Measurements from ENCODE around the gene GALR2.
"Not testable (repeated sequence)": the region's sequence is repeated elsewhere in the genome, so short reads cannot be mapped to it uniquely, and the experiment has no call there.

GALR2 gene

DNA sequence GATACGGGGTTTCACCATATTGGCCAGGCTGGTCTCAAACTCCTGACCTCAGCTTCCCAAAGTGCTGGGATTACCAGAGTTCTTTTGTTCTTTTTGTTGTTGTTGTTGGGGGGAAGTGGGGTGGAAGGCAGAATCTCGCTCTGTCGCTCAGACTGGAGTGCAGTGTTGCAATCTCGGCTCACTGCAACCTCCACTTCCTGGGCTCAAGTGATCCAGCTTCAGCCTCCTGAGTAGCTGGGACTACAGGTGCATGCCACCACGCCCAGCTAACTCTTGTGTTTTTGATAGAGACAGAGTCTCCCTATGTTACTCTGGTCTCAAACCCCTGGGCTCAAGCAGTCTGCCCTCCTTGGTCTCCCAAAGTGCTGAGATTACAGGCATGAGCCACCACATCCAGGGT, 3.8 kb downstream of the GALR2 start:
- not testable (repeated sequence) for DNase-seq (ENCODE audit: low read depth, low spot score)

DNA sequence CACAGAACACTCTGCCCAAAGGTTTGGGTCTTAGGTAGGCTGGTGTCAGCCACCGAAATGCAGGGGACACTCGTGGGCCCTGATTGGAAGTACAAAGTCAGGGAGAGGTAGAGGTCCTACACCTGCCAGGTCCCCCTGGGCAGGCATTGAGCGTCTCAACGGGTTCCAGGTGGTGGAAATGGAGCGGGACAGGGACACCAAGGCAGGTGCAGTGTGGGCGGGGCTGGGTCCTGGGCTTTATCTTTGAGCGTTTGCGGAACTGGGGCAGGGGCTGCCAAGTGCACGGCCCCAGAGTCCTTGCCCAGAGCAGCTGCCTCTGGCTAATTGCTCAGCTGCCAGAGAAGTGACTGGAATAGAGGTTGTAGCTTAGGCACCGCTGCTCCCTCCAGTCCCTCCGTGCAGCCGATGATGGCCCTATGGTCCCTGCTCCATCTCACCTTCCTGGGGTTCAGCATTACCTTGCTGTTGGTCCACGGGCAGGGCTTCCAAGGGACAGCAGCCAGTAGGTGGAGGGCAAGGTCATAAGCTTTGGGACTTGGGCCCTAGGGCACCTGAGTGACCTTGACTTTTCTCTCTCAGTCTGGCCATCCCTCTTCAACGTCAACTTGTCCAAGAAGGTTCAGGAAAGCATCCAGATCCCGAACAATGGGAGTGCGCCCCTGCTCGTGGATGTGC, 4.4 kb downstream of the GALR2 start, which contains the start of gene ZACN:
Gene ZACN, plus strand, starts transcription at position 323 of the 675 bp plus-strand sequence. Its CDS starts 83 bp downstream, at position 406.
- DNase-seq (ENCODE audit: low read depth, low spot score) = no peak
- H3K4me3 ChIP-seq (ENCODE audit: low read length) = no peak within 1 kb of the TSS

More for the DNA sequence above, 3.8 kb downstream of the GALR2 start:
- not testable (repeated sequence) for H3K4me3 ChIP-seq (ENCODE audit: low read length)

DNA sequence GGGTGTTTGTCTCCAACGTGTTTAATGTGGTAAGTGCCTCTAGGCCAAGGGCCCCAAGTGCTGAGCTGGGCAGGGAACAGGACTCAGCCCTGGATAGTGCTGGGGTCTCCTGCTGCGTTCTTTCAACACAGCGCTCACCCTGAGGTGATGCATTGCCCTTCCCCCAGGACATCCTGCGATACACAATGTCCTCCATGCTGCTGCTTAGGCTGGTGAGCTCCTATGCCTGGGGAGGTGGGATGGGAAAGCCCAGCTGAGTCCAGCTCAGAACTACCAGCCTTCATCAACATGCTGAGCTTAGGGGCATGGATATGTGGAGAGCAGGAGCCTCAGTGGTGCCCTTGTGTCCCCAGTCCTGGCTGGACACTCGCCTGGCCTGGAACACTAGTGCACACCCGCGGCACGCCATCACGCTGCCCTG, 5.0 kb downstream of the GALR2 start:
- H3K4me3 ChIP-seq (ENCODE audit: low read length) = no peak overlapping the region
- no peak for DNase-seq (ENCODE audit: low read depth, low spot score)

GRCh38 chr17:76079956-76080767, 5.6 kb downstream of the GALR2 start:
- H3K4me3 ChIP-seq (ENCODE audit: low read length) = no peak overlapping the region

GRCh38 chr17:76080768-76081287, 6.2 kb downstream of the GALR2 start:
- H3K4me3 ChIP-seq (ENCODE audit: low read length) = no peak overlapping the region
- no peak for DNase-seq (ENCODE audit: low read depth, low spot score)

More at GRCh38 chr17:76079956-76080767, 5.6 kb downstream of the GALR2 start:
- no peak for DNase-seq (ENCODE audit: low read depth, low spot score)

DNA sequence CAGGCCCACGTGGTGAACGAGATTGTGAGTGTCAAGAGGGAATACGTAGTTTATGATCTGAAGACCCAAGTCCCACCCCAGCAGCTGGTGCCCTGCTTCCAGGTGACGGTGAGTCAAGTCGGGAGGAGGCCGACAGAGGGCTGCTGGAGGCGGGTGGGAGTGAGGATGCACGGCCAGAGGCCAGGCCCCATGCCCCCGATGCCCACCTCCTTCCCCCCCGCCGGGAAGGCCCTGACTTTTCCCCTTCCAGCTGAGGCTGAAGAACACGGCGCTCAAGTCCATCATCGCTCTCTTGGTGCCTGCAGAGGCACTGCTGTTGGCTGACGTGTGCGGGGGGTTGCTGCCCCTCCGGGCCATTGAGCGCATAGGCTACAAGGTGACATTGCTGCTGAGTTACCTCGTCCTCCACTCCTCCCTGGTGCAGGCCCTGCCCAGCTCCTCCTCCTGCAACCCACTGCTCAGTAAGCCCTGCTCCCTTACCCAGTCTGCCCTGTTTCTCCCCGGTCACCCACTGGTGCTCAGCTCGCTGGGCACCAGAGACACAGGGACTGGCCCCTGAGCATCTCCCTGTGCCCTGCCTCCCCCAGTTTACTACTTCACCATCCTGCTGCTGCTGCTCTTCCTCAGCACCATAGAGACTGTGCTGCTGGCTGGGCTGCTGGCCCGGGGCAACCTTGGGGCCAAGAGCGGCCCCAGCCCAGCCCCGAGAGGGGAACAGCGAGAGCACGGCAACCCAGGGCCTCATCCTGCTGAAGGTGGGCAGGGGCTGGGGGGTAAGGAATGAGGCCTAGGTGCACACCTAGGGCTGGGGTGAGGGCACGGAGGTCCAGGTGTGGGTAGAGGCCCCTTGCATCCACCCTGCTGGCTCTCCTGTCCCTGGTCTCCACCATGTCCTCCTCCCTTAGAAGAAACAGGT, 7.0 kb downstream of the GALR2 start:
- no peak overlapping the region for H3K4me3 ChIP-seq (ENCODE audit: low read length)
- no peak for DNase-seq (ENCODE audit: low read depth, low spot score)

DNA sequence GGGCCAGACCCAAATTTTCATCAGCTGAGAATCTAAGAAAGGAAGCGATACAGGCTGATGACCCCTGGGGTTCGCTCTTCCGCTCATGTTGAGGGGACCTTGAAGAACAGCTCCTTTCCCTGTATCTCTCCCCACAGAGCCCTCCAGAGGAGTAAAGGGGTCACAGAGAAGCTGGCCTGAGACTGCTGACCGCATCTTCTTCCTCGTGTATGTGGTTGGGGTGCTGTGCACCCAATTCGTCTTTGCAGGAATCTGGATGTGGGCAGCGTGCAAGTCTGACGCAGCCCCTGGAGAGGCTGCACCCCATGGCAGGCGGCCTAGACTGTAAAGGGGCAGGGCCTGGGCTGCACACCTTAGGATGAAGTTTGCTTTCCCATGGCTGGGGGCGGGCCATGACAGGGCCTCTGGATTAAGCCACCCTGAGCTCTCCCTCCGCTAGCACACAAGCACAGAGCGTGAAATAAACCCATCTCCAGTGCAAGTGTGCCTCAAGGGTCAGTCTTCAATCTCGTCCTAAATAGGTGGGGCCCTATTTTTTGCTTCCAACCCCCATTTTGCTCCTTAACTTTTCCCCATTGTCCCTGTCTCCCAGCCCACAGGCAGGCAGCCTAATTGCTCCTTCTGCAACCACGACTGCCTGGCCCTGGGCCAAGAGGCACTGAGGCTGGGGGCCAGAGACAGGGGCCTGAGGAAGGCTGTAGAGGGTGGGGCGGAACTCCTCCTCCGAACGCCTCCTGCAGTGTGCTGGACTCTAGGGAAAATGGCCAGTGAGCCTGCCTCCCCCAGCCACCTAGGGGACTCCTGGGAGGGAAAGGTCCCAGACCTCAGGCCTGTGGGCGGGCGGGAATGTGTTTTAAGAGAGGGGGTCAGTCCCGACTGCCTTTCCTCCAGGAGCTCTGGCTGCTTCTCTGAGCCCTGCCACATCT, 8.0 kb downstream of the GALR2 start:
- DNase-seq (ENCODE audit: low read depth, low spot score) = no peak
- no peak overlapping the region for H3K4me3 ChIP-seq (ENCODE audit: low read length)

DNA sequence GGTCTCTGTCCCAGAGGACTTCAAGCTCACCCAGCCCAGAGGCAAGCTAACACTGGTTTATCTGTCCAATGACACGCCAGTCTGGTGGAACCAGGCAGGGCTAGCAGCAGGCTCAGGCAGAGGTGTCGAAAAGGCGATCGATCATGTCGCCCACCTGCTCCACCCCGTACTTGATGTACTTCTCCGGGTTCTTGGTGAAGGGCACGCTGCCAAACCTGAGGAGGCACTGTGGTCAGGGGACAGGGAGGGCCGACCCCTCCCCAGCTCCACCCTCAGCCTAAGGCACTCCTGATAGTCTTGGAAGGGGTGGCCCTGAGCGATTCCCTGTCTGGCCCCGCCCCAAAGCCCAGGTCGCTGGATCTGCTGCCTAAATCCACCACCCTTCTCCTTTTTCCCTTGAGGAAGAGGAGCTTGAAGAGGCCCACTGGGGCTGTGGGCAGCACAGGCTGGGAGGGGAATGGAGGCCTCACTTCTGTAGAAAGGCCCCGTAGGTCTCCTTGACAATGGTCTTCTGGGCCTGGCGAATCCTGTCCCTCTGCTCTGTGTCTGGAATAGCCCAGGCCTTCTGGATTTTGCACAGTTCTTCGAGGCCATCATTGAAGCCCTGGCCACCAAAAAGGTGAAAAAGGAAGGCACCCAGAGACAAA, 9.1 kb downstream of the GALR2 start:
- no peak for DNase-seq (ENCODE audit: low read depth, low spot score)
- H3K4me3 ChIP-seq (ENCODE audit: low read length) = no peak overlapping the region

- H3K4me3 ChIP-seq (ENCODE audit: low read length) = no peak overlapping the region
- DNase-seq (ENCODE audit: low read depth, low spot score) = no peak
These were observed 10.6 kb downstream of the GALR2 start for GRCh38 chr17:76085066-76085730.

DNA sequence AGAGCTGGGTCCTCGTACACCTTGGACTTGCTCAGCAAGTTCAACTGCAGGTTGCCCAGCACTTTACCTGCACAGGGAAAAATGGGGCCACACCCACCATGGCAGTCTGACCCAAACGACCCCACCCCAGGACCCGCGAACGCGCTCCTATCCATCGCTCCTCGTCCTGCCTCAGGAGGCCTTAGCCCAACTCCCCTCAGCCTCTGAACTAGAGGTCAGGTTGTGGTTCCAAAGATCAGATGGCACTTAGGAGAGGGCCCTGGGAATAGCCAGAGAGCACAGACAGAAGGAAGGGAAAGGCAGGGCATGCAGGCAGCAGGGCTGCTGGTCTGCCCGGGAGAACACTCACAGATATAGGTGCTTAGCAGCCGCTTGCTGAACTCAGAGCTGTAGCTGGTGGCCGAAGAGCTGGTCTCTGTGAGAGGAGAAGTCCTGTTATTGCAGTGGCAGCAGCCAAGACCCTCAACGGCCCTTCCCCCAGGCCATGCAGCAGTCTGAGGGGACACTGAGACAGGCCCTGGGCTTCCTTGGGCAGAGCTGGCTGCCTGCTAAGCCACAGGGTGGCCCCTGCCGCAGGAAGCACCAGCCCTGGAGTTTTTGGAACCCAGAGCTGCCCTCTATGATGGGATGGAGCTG, 11.3 kb downstream of the GALR2 start:
- H3K4me3 ChIP-seq (ENCODE audit: low read length) = no peak overlapping the region
- no peak for DNase-seq (ENCODE audit: low read depth, low spot score)

- DNase-seq (ENCODE audit: low read depth, low spot score) = no peak
- H3K4me3 ChIP-seq (ENCODE audit: low read length) = no peak overlapping the region
These were observed 11.8 kb downstream of the GALR2 start for GRCh38 chr17:76086384-76086783.

DNA sequence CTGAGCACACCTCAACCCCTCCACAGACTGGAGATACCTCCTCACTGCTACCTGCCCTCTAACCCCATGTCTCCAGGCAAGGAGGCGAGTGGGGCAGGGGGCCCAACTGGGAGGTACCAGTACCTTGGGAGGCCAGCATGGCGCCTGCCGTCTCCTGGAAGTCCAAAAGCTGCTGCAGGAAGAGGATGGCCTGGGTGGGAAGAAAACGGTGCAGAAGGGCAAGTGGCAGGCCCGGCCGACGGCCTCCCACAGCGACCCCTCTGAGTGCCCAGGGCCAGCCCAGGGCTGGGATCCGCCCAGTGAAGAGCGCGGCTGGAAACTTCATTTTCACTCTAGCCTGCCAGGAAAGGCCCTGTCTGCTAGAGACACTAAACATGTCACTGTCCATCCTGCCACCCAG, 12.9 kb downstream of the GALR2 start:
- no peak overlapping the region for H3K4me3 ChIP-seq (ENCODE audit: low read length)
- no peak for DNase-seq (ENCODE audit: low read depth, low spot score)

DNA sequence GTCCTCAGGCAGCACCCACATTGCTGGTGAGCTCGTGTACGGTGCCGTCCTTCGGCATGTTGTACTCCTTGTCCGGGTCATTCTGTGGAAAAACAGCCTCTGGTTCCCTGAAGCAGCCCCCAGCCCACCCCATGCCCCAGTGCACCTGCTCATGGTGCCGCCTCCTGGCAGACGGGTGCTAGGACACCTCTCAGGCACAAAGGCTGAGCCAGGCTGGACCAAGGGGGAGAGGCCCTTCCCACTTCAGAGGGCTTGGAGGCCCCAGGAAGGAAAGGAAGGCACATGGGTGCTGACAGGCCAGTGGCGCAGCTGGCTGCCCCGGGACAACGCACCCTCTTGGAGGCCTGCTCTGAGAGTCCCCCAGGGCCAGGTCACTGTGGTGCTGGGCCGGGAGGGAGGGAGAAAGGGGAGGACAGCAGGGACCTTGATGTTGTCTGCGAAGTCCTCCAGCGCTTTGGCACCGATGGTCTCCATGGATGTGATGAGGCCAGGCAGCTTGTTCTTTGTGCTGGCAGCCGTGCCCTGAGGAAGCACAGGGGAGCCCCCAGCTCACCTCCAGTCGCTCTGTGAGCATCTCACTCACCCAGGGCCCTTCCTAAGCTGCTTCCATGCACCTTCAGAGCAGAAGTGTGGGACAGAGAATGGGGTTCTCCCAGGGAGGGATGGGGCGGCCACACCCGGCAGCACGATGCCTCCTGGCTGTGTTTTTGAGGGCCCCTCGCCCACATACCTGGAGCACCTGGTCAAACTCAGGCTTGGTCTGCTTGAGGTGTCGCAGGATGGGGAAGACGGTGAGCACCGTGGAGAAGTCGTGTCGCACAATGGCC, 13.7 kb downstream of the GALR2 start:
- H3K4me3 ChIP-seq (ENCODE audit: low read length) = no peak overlapping the region
- no peak for DNase-seq (ENCODE audit: low read depth, low spot score)

- no peak for DNase-seq (ENCODE audit: low read depth, low spot score)
- no peak overlapping the region for H3K4me3 ChIP-seq (ENCODE audit: low read length)
These were observed 14.4 kb downstream of the GALR2 start for GRCh38 chr17:76088868-76089576.

DNA sequence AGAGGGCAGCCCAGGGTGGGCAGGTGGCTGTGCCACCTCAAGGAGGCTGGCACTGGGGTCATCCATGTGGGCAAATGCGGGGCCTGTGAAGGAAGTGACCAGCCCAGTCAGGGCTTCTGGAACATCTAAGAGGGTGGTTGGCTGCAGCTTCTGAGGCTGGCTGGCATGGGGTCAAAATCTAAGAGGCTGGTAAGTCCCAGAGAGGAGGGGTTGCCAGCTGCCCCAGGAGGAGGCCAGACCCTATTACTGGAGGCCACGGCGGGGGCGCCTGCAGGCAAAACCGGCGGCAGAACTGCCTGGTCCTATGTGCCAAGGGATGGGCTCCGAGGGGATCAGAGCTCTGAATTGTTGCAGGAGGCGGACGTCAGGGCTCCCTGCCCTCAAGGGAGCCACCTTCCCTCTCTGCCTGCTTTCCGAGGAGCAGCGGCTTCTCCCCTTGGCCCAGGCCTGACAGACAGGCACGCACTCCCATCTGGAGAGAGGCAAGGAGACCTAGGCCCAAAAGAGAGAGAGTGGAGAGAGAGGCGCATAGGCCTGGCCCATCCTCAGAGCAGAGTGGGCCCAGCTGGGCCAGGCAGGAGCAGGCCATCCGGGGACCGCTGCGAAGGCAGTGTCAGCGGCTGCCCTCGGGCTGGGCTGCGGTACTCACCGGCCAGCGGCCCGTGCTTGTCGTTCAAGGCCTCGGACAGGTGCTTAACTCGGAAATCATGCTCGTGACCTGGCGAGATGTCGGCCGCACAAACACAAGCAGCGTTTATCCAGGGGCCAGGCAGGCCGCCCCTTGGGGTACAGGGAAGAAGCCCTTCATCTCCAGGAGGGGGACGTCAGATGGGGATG, 15.3 kb downstream of the GALR2 start:
- no peak for DNase-seq (ENCODE audit: low read depth, low spot score)
- no peak overlapping the region for H3K4me3 ChIP-seq (ENCODE audit: low read length)
